H1 (cell line): Measurements from ENCODE around the gene KCNH5.

Experiments
- EZH2 ChIP-seq: fragments of 200-600 bp; sonication (generic); IDR thresholded peaks from 2 replicates; pipeline ENCODE4 v1.7.1; 2012; ENCODE audit warnings: low read depth, mild to moderate bottlenecking, moderate library complexity, low read length, inconsistent platforms; ENCODE audit not compliant: severe bottlenecking
- GTF2F1 ChIP-seq: IDR thresholded peaks from 2 replicates; pipeline ENCODE4 v1.6.1; 2012; ENCODE audit warnings: low read depth, low read length, improper control_type of control experiment, borderline replicate concordance
- POLR2AphosphoS5 ChIP-seq: IDR thresholded peaks from 2 replicates; pipeline ENCODE4 v1.6.1; 2011; ENCODE audit warnings: low read depth, low read length
- TF ChIP-seq, protein P1 (sequence below), 3 experiments: IDR thresholded peaks; 1 replicate in 2 of 3; 2 replicates in 1 of 3; pipeline versions ENCODE4 v1.5.1 to v1.6.1; 2011; ENCODE audit warnings: low read length in 3 of 3, mild to moderate bottlenecking in 3 of 3, inconsistent platforms in 2 of 3, low read depth in 1 of 3, moderate library complexity in 1 of 3; ENCODE audit not compliant: insufficient read depth in 1 of 3; ENCODE audit errors: control extremely low read depth in 1 of 3

- TF ChIP-seq, protein P1, sequence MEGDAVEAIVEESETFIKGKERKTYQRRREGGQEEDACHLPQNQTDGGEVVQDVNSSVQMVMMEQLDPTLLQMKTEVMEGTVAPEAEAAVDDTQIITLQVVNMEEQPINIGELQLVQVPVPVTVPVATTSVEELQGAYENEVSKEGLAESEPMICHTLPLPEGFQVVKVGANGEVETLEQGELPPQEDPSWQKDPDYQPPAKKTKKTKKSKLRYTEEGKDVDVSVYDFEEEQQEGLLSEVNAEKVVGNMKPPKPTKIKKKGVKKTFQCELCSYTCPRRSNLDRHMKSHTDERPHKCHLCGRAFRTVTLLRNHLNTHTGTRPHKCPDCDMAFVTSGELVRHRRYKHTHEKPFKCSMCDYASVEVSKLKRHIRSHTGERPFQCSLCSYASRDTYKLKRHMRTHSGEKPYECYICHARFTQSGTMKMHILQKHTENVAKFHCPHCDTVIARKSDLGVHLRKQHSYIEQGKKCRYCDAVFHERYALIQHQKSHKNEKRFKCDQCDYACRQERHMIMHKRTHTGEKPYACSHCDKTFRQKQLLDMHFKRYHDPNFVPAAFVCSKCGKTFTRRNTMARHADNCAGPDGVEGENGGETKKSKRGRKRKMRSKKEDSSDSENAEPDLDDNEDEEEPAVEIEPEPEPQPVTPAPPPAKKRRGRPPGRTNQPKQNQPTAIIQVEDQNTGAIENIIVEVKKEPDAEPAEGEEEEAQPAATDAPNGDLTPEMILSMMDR (IDR thresholded peaks at IDR 0.05; ENCODE audit: control extremely low read depth in 1 of 3, insufficient read depth in 1 of 3, low read depth in 1 of 3, low read length in 3 of 3): no peak
- no peak for TF ChIP-seq GTF2F1
- no peak for TF ChIP-seq POLR2AphosphoS5
- TF ChIP-seq EZH2: no peak
Observed at GRCh38 chr14:62894736-62895135, 150.5 kb downstream of the KCNH5 start.
